HG02759 (cell line): Measurements from ENCODE around the gene KCNJ12.

ENCODE experiments used
- ATAC-seq: cut with Tn5 transposase; IDR thresholded peaks from one replicate; pipeline ENCODE4 v1.9.1; 2021; ENCODE audit warnings: mild to moderate bottlenecking, moderate library complexity; ENCODE audit not compliant: unreplicated experiment

Gene KCNJ12

GRCh38 chr17:21365016-21365415 lies 11.1 kb upstream of the KCNJ12 start:
- no peak for ATAC-seq

- ATAC-seq, result no peak
Observed at GRCh38 chr17:21368545-21369246, 7.5 kb upstream of the KCNJ12 start.

DNA sequence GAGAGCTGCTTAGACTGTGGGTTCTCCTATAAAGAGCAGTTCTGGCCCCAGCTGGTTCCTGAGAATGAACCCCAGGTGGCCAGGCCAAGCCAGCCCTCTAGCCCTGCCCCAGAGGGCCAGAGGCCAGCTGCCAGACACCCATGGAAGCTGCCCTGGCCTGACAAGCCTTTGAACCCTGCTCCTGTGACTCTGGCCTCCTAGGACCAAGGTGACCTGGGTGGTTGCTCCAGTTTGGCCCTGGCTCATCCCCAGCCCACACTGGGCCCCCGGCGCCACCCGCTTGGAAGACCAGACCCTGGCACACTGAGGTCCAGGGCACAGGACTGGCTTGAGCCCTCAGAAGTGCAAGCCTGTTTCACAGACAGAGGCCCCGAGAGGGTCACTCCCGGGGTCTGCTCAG lies 6.8 kb upstream of the KCNJ12 start:
- no peak for ATAC-seq

DNA sequence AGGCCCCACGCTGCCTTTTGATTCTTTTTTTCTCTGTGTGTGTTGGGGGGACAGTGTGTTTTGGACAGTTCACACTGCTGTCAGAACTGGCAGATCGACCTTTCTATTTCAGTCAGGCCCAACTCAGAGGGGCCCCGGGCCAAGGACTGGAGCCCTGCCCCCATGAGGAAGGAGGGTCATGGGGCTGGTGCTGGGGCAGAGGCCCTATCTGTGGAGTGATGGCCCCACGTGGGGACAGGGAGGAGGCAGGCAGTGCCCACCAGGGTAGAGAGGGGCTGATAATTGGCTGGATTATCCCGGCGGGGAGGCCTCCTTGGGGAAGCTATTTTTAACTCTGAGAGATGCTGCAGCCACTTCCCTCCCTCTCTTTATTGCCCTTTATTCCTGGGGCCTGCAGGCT lies 5.7 kb upstream of the KCNJ12 start:
- ATAC-seq, result no peak

GRCh38 chr17:21371511-21372081 lies 4.6 kb upstream of the KCNJ12 start:
- ATAC-seq, result no peak

GRCh38 chr17:21372256-21372954 lies 3.8 kb upstream of the KCNJ12 start:
- ATAC-seq, result no peak

DNA sequence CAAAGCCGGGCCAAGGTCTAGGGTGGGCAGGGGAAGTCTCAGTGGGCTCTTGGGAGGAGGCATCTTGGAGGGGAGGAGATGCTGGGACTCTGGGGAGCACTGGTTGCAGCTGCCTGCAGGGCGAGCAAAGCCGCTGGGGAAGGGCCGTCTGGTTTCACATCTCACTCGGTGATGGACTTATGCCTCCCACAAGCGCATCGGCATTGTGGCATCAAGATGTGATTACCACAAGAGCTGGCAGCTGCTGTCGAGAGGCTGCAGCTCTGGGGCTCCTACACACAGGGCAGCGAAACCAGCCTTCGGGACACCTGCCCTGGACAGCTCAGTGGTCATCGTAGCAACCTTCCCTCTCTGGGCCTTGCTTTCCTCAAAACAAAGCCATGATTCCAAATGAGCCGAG lies 3.1 kb upstream of the KCNJ12 start:
- ATAC-seq, result no peak

DNA sequence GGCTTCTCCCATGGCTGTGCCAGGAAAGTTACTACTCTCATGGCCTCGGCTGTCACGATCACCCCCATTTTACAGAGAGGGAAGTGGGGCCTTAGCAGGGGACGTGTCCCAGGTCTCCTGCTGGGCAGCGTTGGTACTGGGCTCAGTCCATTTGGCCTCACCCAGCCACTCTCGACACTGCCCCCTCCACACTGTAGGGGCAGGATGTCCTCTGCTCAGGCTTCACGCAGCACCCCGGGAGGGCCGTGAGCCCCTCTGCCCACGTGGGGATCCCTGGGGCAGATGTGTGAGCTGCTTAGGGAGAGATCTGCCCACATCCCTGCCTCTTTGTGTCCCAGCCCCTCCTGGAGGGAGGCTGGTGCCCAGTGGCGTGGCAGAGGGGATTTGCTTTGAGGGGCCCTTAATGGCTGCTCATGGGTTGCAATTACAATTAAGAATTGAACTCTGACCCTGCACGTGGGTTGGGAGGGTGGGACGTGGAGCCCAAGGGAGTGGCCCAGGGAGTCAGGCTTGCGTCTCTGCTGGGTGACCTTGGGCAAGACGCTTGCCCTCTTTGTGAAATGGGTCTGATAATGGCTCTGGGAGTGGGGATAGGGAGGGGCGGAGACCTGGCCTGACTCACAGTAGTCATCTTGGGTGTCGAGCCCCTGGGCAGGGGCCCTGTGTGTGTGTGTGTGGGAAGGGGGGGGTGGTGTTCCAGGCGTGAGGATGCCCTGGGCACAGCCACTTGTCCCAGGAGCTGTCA lies 2.3 kb upstream of the KCNJ12 start:
- no peak for ATAC-seq

DNA sequence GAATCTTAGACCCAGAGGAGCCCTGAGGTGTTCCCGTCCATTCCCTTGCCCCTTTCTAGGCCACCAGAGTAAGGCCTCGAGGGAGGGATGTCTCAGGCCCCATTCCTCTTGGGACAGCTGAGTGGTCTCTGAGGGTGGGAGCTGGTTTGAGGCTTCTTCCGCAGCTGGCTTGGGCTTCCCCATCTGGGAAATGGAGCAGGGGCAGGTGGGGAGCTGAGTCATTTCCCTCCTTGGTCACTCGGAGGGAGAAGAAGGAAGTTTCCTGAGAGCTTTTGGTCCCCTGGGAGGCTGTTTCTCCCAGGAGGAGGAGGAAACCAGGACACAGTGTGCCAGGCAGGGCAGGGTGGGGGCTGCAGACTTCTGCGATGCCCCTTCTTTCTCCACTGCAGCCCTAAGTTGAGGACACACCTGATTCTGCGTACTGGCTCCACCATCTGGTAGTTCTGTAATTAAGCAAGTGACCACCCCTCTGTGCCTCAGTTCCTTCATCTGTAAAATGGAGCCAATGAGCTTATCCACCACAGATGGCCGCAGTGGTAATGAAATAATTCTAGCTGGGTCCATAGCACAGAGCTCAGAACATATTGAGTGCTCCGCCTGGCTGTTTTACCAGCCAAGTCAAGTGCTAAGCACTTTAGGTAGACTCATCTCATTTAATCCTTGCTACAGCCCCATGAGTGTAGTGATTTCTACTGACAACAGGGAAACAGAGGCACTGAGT lies 1.6 kb upstream of the KCNJ12 start:
- no peak for ATAC-seq

DNA sequence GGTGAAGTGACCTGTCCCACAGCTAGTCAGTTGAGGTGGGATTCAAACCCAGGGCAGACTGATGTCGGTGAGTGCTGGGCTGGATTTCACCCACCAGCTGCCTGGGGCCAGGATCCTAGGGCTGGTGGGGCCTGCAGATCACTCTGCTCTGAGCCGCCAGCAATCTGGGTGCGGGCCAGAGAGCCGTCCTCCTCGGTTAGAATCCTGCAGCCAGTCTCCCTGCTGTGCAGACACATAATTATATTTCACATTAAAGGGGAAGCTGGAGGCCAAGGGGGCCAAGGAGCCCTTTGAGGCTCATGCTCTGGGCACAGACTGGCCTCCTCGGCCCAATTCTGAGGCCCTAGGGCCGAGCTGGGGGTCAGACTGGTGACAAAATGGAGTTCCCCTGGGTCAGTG lies 996 bp upstream of the KCNJ12 start:
- no peak for ATAC-seq

GRCh38 chr17:21375757-21376080 lies 438 bp upstream of the KCNJ12 start:
- ATAC-seq, result no peak

GRCh38 chr17:21376759-21377690 lies 868 bp downstream of the KCNJ12 start:
- no peak for ATAC-seq

GRCh38 chr17:21377705-21378396 lies 1.7 kb downstream of the KCNJ12 start:
- ATAC-seq, result no peak

DNA sequence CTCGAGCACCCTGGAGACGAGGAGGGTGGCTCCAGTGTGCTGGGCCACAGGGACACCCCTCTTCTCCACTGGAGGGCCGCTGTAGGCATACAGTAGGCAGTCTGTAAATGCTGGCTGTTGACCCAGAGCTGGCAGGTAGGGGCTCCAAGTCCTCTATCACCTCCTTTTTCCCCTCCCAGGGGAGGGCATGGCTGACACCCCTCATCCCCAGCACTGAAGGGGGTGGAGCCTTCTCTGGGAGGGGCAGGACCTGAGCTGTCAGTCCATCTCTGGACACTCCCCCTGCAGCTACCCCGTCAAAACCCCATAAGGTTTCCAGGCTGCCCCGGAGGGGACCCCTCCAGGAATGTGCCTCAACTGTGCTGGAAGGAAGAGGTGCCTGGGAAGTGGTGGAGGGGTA lies 2.4 kb downstream of the KCNJ12 start:
- ATAC-seq, result no peak

- no peak for ATAC-seq
Observed at GRCh38 chr17:21379080-21379711, 3.0 kb downstream of the KCNJ12 start.

DNA sequence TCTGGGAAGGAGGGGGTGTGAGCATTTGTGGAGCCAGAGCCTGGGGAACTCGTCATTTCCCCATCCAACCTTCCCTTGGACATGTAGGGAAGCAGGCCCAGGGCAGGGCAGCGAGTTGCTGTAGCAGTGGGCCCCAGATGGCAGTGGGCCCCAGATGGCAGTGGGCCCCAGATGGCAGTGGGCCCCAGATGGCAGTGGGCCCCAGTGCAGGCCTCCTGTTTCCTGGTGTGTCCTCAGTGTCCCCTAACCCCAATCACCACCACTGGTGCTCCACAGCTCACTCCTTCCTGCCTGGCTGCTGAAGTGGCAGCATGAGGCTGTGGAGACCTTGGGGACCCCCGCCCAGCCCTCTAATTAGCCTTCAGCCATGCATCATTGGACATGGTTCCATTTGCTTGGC lies 4.5 kb downstream of the KCNJ12 start:
- ATAC-seq, result no peak

- ATAC-seq, result no peak
Observed at GRCh38 chr17:21381076-21381706, 5.0 kb downstream of the KCNJ12 start.
